HG03342 (cell line): ENCODE measurements around the gene GLIS2.

Experiments
- ATAC-seq: cut with Tn5 transposase; IDR thresholded peaks from one replicate; pipeline ENCODE4 v1.9.1; 2021; ENCODE audit warnings: mild to moderate bottlenecking, moderate library complexity; ENCODE audit not compliant: unreplicated experiment

Gene GLIS2

DNA sequence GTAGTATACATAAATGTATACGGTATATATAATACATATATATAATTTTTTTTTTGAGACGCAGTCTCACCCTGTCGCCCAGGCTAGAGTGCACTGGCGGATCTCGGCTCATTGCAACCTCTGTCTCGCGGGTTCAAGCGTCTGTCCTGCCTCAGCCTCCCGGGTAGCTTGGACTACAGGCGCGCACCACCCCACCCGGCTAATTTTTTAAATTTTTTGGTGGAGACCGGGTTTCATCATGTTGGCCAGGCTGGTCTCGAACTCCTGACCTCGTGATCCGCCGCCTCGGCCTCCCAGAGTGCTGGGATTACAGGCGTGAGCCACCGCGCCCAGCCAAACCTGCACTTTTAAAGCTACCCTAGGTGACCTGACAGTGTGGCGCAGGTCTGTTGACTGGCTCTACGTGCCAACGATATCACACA, 34.5 kb downstream of the GLIS2 start:
- ATAC-seq = no peak

GRCh38 chr16:4350787-4351659, 35.2 kb downstream of the GLIS2 start, which contains the start of gene PAM16:
Gene PAM16, minus strand, starts transcription at chr16:4351321. Its CDS starts 87 bp downstream, at chr16:4351234.
- peak; percentile 86 for ATAC-seq

DNA sequence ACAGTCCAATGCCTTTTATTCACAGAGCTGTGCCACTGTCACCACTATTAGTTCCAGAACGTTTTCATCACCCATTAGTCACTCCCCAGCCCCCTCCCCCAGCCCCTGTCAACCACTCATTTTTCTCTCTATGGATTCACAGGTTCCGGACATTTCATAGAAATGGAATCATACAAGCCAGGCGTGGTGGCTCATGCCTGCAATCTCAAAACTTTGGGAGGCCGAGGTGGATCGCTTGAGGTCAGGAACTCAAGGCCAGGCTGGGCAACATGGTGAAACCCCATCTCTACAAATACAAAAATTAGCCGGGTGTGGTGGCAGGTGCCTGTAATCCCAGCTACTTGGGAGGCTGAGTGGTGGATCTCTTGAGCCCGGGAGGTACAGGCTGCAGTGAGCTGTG, 36.0 kb downstream of the GLIS2 start:
- ATAC-seq = no peak

DNA sequence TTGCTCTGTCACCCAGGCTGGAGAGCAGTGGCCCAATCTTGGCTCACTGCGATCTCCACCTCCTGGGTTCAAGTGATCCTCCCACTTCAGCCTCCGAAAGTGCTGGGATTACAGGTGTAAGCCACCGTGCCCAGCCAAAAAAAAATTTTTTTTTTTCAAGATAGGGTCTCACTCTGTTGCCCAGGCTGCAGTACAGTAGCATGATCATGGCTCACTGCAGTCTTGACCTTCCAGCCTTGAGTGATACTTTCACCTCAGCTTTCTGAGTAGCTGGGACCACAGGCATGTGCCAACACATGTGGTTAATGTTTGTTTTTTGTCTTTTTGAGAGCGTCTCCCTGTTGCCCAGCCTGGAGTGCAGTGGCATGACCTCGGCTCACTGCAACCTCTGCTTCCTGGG, 37.0 kb downstream of the GLIS2 start:
- no peak for ATAC-seq

GRCh38 chr16:4353675-4354074, 37.8 kb downstream of the GLIS2 start:
- no peak for ATAC-seq

GRCh38 chr16:4354512-4355409, 38.9 kb downstream of the GLIS2 start:
- ATAC-seq = no peak

- no peak for ATAC-seq
Measured at GRCh38 chr16:4356820-4357219, 41.0 kb downstream of the GLIS2 start.

- ATAC-seq = no peak
Measured at GRCh38 chr16:4358236-4358635, 42.4 kb downstream of the GLIS2 start.

DNA sequence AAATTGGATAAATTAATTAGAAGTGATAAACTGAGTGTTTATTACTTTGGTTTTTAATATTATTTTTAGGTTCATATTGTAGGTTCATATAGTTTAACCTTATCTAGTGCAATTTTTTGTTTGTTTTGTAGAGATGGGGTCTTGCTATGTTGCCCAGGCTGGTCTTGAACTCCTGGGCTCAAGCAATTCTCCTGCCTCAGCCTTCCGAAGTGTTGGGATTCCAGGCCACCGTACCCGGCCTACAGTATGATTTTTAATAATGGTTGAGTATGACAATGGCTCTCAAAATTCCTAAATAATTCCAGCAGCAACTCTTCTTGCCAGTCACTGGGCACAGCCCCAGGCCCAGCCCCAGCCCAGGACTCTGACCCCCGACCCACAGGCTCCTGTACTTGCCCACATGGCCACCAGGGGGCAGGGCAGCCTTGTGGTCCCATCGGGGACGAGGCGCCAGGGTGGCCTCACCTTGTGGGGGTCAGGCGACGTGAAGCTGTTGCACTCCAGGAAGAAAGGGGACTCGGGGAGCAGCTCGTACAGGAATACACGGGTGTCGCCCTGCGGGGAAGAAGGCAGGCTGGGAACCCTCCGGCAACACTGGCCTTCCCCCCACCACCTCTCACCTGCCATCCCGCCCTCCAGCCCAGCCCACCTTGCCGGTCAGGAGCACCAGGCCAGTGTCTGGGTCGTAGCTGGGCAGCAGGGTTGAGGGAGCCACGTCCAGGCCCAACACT, 43.1 kb downstream of the GLIS2 start:
- no peak for ATAC-seq

GRCh38 chr16:4359914-4360313, 44.0 kb downstream of the GLIS2 start:
- no peak for ATAC-seq

DNA sequence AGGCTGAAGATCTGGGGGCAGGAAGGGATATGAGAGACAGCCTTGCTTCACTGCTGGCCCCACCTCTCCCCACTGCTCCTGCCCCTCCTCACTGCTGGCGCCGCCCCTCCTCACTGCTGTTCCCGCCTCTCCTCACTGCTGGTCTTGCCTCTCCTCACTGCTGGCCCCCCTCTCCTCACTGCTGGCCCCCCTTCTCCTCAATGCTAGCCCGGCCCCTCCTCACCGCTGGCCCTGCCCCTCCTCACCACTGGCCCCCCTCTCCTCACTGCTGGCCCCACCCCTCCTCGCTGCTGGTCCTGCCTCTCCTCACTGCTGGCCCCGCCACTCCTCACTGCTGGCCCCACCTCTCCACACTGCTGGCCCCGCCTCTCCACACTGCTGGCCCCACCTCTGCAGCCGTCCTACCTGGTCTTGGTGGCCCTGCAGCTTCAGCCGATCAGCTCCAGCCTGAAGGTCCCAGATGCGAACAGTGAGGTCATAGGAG, 44.7 kb downstream of the GLIS2 start:
- no peak for ATAC-seq

DNA sequence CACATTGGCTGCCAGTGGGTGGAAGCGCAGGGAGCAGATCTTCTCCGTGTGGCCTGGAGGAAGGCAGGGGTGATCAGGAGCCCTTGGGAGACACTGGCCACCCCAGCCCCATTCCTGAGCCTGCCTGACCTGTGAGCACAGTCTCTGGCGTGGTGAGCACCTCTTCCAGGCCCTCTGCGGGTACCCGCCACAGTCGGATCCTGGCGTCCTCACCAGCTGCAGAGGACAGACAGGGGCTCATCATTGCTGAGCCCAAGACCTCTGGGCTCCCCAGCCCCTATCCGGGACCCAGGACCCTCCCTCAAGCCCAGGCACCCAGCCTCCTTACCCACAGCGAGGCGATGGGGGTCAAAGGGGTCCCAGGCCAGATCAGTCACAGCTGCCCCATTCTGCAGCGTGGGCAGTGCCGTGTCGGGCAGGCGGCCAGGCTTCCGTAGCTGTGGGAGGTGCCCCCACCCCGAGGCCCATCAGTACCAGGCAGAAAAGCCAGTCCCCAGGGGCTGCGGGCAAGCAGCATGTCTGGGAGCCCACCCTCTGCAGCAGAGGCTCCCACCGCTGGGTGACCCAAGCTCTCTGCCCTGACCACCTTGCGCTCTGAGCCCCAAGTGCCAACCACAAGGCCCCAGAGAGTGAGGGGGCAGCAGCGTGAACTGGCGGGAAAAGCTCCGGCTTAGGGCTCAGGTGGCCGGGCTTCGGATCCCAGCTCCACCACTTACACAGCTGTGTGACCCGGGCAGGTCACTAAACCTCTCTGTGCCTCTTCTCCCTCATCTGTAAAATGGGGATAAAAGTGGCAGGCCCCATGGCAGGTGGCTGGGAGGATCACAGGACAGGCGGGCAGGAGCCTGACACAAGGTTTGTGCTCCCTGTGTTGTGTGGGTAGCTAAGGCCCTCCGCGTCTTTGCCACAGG, 45.4 kb downstream of the GLIS2 start:
- no peak for ATAC-seq

DNA sequence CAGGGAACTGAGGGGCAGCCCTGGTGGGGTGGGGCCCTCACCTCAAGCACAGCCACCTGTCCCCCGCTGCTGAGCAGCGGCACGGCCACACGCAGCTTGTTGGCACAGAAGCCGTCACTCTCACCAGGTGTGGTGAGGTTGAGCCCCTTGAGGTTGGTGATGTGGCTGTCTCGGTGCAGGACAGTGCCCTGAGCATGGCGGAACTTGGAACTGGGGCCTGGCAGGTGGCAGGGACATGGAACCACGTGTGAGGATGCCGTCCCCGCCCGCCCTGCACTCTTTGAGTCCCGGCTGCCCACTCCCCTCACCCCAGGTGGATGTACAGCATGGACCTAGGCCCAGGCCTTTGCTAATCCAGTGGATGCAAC, 46.1 kb downstream of the GLIS2 start:
- ATAC-seq = no peak

DNA sequence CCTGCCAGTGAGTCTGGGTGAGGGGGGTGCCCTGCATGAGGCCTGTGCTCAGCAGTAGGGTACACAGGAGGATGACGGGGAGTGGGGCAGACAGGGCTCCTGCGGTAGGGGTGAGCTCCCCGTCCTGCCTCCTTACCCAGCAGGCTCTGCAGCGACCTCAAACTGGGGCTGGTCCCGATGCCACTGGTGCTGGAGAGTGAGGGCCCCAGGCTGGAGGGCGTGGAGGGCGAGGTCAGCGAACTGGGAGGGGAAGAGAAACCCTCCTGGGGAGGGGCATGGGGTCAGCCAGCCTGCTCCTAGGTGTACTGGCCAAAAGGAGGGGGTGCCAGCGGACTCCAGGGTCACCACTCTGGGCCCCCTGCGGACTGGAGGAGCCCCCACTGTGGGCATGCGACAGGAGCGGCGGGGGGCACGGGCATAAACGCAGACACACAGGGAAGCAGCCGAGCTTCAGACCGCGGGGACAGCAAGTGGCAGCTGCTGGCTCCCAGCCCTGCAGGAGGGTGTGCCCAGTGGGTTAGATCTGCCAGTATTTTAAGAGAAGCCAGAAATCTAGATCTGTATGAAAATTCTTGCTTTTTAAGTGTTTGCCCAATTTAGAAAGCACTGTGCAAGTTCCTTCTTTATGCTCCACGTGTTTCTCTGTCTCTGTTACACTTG, 46.7 kb downstream of the GLIS2 start:
- no peak for ATAC-seq

DNA sequence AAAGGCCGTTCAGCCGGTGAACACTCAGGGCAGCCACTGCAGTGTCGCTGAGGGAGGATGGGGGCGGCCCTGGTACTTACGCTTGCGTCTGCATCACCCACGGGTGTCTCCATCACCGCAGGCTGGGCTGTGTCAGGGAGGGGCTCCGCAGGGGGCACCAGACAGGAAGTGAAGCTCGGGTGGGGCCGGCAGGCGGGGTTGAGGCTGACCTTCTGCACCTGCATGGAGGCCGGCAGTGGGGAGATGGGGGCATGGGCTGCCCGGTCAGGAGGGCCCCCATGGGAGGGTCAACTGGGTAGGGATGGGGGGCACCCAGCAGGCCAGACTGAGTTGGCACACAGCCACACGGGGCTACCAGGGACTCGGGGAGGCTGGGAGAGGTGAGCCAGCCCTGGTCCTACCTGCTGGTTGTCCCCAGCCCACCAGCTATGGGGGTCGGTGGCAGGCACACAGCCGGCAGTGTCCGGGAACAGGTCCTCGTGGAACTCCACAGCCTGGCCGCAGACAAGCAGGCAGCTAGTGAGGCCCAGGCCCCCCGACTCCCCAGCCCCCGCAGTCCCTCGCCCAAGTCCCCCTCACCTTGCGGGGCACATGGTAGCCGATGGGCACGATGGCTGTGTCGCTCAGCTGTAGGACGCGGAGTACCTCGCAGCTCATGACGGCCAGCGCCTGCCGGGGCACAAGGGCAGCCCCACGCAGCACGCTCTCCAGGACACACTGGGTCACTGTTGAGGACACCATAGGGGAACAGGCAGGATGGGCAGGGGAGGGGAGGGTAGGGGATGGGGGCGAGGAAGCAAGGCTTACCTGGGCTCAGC, 48.5 kb downstream of the GLIS2 start:
- no peak for ATAC-seq

DNA sequence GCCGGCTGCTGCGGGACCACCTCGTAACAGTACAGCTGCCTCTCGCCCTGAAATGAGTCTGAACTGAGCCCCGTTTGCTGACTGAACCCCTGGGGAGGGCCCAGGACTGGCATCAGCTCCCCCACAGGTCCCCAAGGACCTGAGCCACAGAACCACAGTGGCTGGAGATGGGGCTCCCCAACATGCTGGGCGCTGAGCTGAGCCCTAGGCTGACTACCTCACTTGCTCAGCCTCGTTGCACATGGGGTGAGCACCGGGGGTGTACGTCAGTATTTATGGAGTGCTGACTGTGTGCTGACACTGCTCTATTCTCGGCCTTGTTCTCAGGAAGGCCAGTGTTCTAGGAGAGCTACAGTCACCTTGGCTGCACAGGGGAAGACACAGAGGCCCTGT, 49.1 kb downstream of the GLIS2 start:
- peak; percentile 55 for ATAC-seq

DNA sequence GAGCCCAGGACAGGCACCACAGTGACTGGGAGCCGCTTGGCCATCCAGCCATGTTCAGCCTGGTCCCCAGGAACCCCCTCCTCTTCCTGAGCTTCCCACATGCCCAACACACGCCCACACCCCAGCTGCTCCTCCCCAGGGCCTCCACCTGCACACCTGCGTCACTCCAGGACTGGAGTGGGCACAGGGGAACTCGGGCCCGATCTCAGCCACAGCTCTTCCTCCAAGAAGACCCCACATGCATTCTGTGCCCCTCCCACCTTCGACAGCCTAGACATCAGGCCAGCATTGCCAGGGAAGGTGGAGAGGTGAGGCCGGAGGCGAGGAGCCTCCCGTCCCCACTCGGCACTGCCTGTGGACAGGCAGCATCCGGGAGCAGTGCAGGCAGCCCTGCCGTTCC, 49.7 kb downstream of the GLIS2 start:
- no peak for ATAC-seq

GRCh38 chr16:4366016-4366415, 50.1 kb downstream of the GLIS2 start:
- no peak for ATAC-seq
